Breast epithelium (tissue), 3 donors: Measurements from ENCODE around the gene SIAH3.

Experiments used
- POLR2A ChIP-seq: fragments of 450-650 bp; IDR thresholded peaks from one replicate; pipeline ENCODE4 v1.6.1; 2016; ENCODE audit warnings: antibody characterized with exemption, mild to moderate bottlenecking, moderate library complexity
- TF ChIP-seq, protein P1 (sequence below), 3 donors: fragments of 450-650 bp; IDR thresholded peaks; one replicate each; pipeline ENCODE4 v1.5.1; 2016 to 2017; ENCODE audit warnings: antibody characterized with exemption in 3 of 3, mild to moderate bottlenecking in 3 of 3, moderate library complexity in 3 of 3

DNA sequence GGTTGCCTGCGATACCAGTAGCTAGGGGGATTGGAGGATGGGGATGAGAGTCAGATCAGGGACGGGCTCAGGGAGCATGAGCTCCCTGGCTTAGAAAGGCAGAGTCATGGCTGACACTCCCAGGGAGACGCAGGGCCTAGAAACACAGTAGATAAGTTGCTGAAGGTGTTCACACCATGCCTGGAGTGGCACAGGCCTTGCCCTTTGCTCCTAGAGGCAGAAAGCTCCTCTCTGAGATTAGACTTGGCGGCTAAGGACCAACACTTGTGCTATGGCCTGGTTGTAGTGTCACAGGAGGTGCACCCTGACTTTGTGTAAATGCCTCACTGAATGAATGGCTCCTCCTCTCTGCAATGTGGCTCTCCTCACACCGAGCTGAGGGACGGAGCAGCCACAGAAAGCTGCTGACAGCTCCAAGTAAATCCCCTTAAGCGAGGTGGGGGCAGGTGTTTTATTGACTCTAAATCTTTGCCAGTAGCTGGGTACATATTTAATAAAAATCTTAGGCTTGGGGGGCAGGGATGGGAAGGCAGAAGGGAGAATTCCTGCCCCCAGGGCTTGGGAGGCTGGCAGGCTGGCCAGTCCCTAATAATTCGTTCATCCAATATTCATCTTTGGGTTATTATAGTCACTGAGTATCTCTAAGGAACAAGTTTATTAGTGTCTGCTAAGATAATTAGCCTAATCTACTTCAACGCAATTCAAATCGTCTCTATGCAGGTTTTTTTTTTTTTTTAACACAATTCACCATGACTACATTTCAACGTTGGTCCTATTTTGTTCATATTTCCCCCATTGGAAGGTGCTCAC is 54.9 kb downstream of the SIAH3 start:
- TF ChIP-seq, protein P1, sequence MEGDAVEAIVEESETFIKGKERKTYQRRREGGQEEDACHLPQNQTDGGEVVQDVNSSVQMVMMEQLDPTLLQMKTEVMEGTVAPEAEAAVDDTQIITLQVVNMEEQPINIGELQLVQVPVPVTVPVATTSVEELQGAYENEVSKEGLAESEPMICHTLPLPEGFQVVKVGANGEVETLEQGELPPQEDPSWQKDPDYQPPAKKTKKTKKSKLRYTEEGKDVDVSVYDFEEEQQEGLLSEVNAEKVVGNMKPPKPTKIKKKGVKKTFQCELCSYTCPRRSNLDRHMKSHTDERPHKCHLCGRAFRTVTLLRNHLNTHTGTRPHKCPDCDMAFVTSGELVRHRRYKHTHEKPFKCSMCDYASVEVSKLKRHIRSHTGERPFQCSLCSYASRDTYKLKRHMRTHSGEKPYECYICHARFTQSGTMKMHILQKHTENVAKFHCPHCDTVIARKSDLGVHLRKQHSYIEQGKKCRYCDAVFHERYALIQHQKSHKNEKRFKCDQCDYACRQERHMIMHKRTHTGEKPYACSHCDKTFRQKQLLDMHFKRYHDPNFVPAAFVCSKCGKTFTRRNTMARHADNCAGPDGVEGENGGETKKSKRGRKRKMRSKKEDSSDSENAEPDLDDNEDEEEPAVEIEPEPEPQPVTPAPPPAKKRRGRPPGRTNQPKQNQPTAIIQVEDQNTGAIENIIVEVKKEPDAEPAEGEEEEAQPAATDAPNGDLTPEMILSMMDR (IDR thresholded peaks at IDR 0.05) = no peak
- TF ChIP-seq POLR2A = no peak
